ENCODE data around the gene IL17RE.

Gene IL17RE

GRCh38 chr3:9940746-9941145 lies 38.1 kb downstream of the IL17RE start:
- TF ChIP-seq CTCF (conservative IDR thresholded peaks at IDR 0.05) (no peak), ZFX (IDR thresholded peaks at IDR 0.05) (no peak)
- no peak overlapping the region for H3K27ac ChIP-seq

DNA sequence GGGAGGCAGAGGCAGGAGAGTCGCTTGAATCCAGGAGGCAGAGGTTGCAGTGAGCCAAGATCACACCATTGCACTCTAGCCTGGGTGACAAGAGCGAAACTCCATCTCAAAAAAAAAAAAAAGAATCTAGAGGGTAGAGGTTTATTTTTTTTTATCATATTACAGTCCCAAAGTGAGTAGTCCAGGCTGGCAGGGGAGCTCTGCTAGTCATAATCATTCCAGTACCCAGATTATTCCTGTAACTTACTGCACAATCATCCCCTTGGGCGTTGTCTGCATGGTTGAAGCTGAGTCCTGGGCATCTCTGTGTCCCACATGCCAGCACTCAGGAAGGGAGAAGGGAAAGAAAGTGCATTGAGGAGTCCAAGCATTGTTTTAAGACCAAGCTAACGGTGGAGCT lies 39.5 kb downstream of the IL17RE start:
- no peak overlapping the region for H3K27ac ChIP-seq
- no peak for TF ChIP-seq ZFX (IDR thresholded peaks at IDR 0.05)

GRCh38 chr3:9942934-9943690 lies 40.5 kb downstream of the IL17RE start:
- no peak for TF ChIP-seq ZFX (IDR thresholded peaks at IDR 0.05)
- TF ChIP-seq CTCF (conservative IDR thresholded peaks at IDR 0.05): no peak
- no peak overlapping the region for H3K27ac ChIP-seq

DNA sequence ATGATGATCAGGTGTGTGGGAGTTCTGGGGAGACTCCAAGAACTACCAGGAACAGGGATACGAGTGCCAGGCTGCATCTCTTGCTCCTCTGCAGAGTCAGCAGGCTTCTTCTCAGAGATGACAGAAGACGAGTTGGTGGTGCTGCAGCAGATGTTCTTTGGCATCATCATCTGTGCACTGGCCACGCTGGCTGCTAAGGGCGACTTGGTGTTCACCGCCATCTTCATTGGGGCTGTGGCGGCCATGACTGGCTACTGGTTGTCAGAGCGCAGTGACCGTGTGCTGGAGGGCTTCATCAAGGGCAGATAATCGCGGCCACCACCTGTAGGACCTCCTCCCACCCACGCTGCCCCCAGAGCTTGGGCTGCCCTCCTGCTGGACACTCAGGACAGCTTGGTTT lies 41.6 kb downstream of the IL17RE start:
- no peak overlapping the region for H3K27ac ChIP-seq
- TF ChIP-seq ZFX (IDR thresholded peaks at IDR 0.05) (no peak), CTCF (conservative IDR thresholded peaks at IDR 0.05) (no peak)

GRCh38 chr3:9945358-9945757 lies 42.7 kb downstream of the IL17RE start:
- TF ChIP-seq CTCF (conservative IDR thresholded peaks at IDR 0.05) (no peak), ZFX (IDR thresholded peaks at IDR 0.05) (no peak)
- peak overlapping the region; percentile 60; the same call in 1 of the 2 replicates for H3K27ac ChIP-seq

DNA sequence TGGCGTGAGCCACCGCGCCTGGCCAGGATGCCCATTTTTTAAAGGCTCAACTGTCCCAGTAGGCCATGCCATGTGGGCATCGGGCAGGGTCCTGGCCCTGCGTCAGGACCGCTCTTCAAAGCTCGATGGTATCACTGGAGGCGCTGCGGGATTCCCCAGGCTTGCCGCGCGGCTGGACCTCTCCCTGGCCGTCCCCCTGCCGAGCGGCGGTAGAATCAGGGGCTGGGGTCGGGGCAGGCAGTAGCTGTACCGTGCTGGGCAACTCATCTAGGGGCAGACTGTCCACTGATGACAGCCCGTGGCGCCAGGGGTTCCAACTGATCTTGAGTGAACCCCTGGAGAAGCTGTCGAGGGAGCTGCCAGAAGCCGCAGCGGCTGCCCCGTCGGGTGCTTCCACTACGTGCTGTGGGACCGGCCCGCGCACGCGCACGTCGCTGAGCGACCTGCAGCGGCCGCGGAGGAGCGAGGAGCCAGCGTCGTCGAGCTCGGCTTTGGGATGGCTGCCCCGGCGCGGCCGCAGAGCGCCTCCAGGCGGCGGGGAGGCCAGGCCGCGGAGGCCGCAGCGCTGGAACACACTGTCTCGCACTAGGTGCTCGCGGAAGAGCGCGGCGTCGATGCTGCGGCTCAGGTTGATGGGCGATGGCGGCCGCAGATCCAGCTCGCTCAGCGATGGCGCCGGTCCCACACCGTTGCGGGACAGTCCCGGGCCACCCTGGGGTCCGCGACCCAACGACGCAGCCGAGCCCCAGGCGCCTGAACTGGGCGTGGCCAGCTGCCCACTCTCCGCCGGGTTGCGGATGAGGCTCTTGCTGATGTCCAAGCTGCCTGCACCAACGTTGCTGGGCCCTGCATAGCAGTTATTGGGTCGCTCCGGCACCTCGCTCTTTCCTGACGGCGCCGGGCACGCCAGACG lies 43.7 kb downstream of the IL17RE start:
- peak; percentile 87 for TF ChIP-seq CTCF (conservative IDR thresholded peaks at IDR 0.05)
- TF ChIP-seq ZFX (IDR thresholded peaks at IDR 0.05): peak; percentile 50; the same call in 1 of the 2 replicates
- H3K27ac ChIP-seq: peak overlapping the region; percentile 60

GRCh38 chr3:9947025-9947995 lies 44.7 kb downstream of the IL17RE start:
- peak; percentile 38; the same call in 1 of the 2 replicates for TF ChIP-seq CTCF (conservative IDR thresholded peaks at IDR 0.05)
- no peak for TF ChIP-seq ZFX (IDR thresholded peaks at IDR 0.05)
- H3K27ac ChIP-seq: peak overlapping the region; percentile 60

Measured in C4-2B (cell line).